ENCODE data around the gene COL26A1.

DNA sequence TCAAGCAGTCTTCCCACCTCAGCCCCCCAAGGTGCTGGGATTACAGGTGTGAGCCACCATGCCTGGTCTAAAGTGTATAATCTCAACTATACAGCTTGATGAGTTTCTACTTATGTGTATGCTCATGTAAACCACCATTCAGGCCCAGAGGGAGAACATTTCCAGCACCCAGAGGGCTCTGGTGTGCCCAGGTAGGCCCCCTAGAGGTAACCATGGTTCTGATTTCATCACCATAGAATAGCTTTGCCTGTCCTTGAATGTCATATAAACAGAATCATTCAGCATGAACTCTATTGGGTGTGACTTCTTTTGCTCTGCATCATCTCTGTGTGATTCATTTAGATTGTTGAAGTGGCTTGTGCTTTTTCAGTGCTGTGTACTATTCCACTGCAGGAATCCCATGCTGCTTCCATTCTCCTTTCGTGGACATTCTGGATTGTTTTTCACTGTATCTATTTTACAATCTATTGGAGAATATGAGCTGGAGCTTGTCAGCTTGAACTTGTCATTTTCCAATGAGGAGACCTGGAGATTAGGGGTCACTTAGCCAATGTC is 35.2 kb downstream of the COL26A1 start:
- peak; percentile 50 for TF ChIP-seq CTCF (conservative IDR thresholded peaks at IDR 0.05; ENCODE audit: low read length)
- no peak for TF ChIP-seq EZH2phosphoT487 (IDR thresholded peaks at IDR 0.05; ENCODE audit: borderline replicate concordance, low read depth, low read length)

All from OCI-LY7 (cell line).